WTC11 (cell line): Measurements from ENCODE around the gene UPF3A. TPM values are rescaled to one million over a fixed set of nuclear protein-coding genes. Genes with fewer than 3 reads are reported as not detected.

Experiments used
- ATAC-seq: fragments of 200-7000 bp; cut with Tn5 transposase; 2 replicates; pipeline ENCODE4 v1.10.0; 2021; ENCODE audit warnings: mild to moderate bottlenecking, moderate library complexity
- CTCF ChIA-PET: fragments of 300-600 bp; sonication (Branson Sonifier 250); formaldehyde crosslinking; loops from one replicate; lab custom pipeline; 2021; ENCODE audit warnings: antibody characterized with exemption; lab: Charles Lee
- POLR2A ChIA-PET: fragments of 350-600 bp; sonication (Branson Sonifier 250); formaldehyde crosslinking; loops from one replicate; lab custom pipeline; 2021; ENCODE audit warnings: antibody characterized with exemption; lab: Charles Lee
- DNase-seq: peaks from one replicate; pipeline ENCODE4 v3.0.0; 2021; ENCODE audit warnings: low spot score
- H3K27ac Mint-ChIP-seq: 2 replicates; pipeline ENCODE4 v1.8.0; 2021; ENCODE audit warnings: mixed read lengths
- H3K27me3 Mint-ChIP-seq: 2 replicates; pipeline ENCODE4 v1.8.0; 2021; ENCODE audit warnings: low read depth, mild to moderate bottlenecking, moderate library complexity, mixed read lengths
- H3K36me3 Mint-ChIP-seq: 2 replicates; pipeline ENCODE4 v1.8.0; 2021; ENCODE audit warnings: mixed read lengths
- H3K4me1 Mint-ChIP-seq: 2 replicates; pipeline ENCODE4 v1.8.0; 2022; ENCODE audit warnings: mixed read lengths
- H3K4me3 Mint-ChIP-seq: 2 replicates; pipeline ENCODE4 v1.8.0; 2021; ENCODE audit warnings: mild to moderate bottlenecking, moderate library complexity, mixed read lengths
- H3K9me3 Mint-ChIP-seq: 2 replicates; pipeline ENCODE4 v1.8.0; 2021; ENCODE audit warnings: mixed read lengths
- EMX1 ChIP-seq: fragments of 250-450 bp; sonication (Bioruptor Pico); IDR thresholded peaks from 2 replicates; pipeline ENCODE4 v1.8.0; 2021; ENCODE audit warnings: mild to moderate bottlenecking
- GABPB1 ChIP-seq: sonication (generic); formaldehyde crosslinking; IDR thresholded peaks from 2 replicates; pipeline ENCODE4 v1.8.1; 2023; ENCODE audit warnings: mild to moderate bottlenecking, missing genetic modification reagents
- RELA ChIP-seq: sonication (generic); formaldehyde crosslinking; IDR thresholded peaks from 2 replicates; pipeline ENCODE4 v1.8.1; 2022; ENCODE audit warnings: missing genetic modification reagents, mild to moderate bottlenecking, borderline replicate concordance
- TCF7 ChIP-seq: sonication (generic); formaldehyde crosslinking; IDR thresholded peaks from 2 replicates; pipeline ENCODE4 v1.8.0; 2022; ENCODE audit warnings: mild to moderate bottlenecking, low read depth, missing genetic modification reagents, moderate library complexity
- TEAD1 ChIP-seq: sonication (generic); formaldehyde crosslinking; IDR thresholded peaks from 2 replicates; pipeline ENCODE4 v1.8.0; 2022; ENCODE audit warnings: mild to moderate bottlenecking, missing genetic modification reagents
- USF1 ChIP-seq: sonication (generic); formaldehyde crosslinking; IDR thresholded peaks from 2 replicates; pipeline ENCODE4 v1.8.0; 2022; ENCODE audit warnings: mild to moderate bottlenecking, missing genetic modification reagents
- ZNF121 ChIP-seq: sonication (generic); formaldehyde crosslinking; IDR thresholded peaks from 2 replicates; pipeline ENCODE4 v1.8.0; 2023; ENCODE audit warnings: missing genetic modification reagents
- ZNF512 ChIP-seq: sonication (generic); formaldehyde crosslinking; IDR thresholded peaks from 2 replicates; pipeline ENCODE4 v1.8.1; 2022; ENCODE audit warnings: missing genetic modification reagents, borderline replicate concordance
- ZSCAN18 ChIP-seq: fragments of 250-450 bp; sonication (Bioruptor Pico); IDR thresholded peaks from 2 replicates; pipeline ENCODE4 v2.1.2; 2022; ENCODE audit warnings: mild to moderate bottlenecking, moderate library complexity
- total RNA-seq: library from RNA; stranded (reverse); gene quantifications from 3 replicates; pipeline ENCODE4 v1.2.3, GENCODE V29; 2021
- TF ChIP-seq, protein P1 (sequence below): sonication (generic); formaldehyde crosslinking; IDR thresholded peaks from 2 replicates; pipeline ENCODE4 v1.8.1; 2023; ENCODE audit warnings: mild to moderate bottlenecking, moderate library complexity, missing genetic modification reagents
- TF ChIP-seq, protein P2 (sequence below): sonication (generic); formaldehyde crosslinking; IDR thresholded peaks from 2 replicates; pipeline ENCODE4 v1.8.1; 2023; ENCODE audit warnings: mild to moderate bottlenecking, missing genetic modification reagents, moderate library complexity
- TF ChIP-seq, protein P3 (sequence below): sonication (generic); formaldehyde crosslinking; IDR thresholded peaks from 2 replicates; pipeline ENCODE4 v1.8.0; 2022; ENCODE audit warnings: mild to moderate bottlenecking, missing genetic modification reagents
- TF ChIP-seq, protein P4 (sequence below): sonication (generic); formaldehyde crosslinking; IDR thresholded peaks from 2 replicates; pipeline ENCODE4 v1.8.0; 2022; ENCODE audit warnings: mild to moderate bottlenecking, missing genetic modification reagents
- TF ChIP-seq, protein P5 (sequence below): sonication (generic); formaldehyde crosslinking; IDR thresholded peaks from 2 replicates; pipeline ENCODE4 v1.8.1; 2023; ENCODE audit warnings: mild to moderate bottlenecking, missing genetic modification reagents, borderline replicate concordance

UPF3A gene
- total RNA-seq, 1 experiment from 2014 or later = 71.9 TPM

DNA sequence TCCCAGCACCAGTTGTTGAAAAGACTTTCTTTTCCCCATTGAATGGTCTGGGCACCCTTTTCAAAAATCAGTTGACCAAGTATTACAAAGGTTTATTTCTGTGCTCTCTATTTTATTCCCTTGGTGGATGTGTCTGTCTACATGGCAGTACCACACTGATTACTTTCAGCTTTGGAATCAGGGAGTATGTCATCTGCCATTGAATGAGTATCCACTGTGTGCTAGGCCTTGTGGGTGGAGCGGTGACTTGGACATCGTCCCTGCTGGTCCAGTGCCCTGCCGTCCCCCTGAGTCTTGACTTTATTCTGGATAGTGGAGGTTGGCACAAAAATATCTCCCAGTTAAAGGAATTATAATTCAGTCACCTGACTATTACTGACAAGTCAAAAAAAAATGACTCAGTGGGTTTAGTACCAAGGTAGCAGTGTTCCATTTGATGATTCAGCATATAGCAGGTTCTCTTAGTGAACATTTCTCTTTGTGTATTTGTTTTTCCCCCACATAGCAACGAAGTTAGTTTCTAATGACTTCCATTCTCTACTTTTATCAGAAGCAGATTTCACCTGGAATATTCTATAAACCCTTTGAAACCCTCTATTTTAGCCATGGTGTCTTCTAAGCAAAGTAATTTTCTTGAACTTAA lies 3.9 kb downstream of the UPF3A start:
- ChIA-PET POLR2A (no interaction called here), CTCF (no interaction called here)
- peaks cover 62% of the 10 kb centered on the region for H3K36me3 Mint-ChIP-seq
- ATAC-seq (no peak), DNase-seq (no peak)
- peaks cover 17% of the 10 kb centered on the region for H3K4me1 Mint-ChIP-seq
- H3K27me3 Mint-ChIP-seq = no peaks in the 10 kb centered on the region
- H3K9me3 Mint-ChIP-seq = no peaks in the 10 kb centered on the region
- H3K27ac Mint-ChIP-seq = no peak overlapping the region; the same call in 1 of the 2 replicates
- H3K4me3 Mint-ChIP-seq = no peak overlapping the region
- TF ChIP-seq, protein P1, sequence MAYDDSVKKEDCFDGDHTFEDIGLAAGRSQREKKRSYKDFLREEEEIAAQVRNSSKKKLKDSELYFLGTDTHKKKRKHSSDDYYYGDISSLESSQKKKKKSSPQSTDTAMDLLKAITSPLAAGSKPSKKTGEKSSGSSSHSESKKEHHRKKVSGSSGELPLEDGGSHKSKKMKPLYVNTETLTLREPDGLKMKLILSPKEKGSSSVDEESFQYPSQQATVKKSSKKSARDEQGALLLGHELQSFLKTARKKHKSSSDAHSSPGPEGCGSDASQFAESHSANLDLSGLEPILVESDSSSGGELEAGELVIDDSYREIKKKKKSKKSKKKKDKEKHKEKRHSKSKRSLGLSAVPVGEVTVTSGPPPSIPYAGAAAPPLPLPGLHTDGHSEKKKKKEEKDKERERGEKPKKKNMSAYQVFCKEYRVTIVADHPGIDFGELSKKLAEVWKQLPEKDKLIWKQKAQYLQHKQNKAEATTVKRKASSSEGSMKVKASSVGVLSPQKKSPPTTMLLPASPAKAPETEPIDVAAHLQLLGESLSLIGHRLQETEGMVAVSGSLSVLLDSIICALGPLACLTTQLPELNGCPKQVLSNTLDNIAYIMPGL (CRISPR knock-in tag) = no peak
- TF ChIP-seq GABPB1 (CRISPR knock-in tag) = no peak
- no peak for TF ChIP-seq USF1
- TF ChIP-seq, protein P2, sequence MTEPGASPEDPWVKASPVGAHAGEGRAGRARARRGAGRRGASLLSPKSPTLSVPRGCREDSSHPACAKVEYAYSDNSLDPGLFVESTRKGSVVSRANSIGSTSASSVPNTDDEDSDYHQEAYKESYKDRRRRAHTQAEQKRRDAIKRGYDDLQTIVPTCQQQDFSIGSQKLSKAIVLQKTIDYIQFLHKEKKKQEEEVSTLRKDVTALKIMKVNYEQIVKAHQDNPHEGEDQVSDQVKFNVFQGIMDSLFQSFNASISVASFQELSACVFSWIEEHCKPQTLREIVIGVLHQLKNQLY = no peak
- no peak for TF ChIP-seq ZNF121 (CRISPR knock-in tag)
- no peak for TF ChIP-seq TCF7 (CRISPR knock-in tag)
- no peak for TF ChIP-seq ZNF512
- TF ChIP-seq TEAD1 = no peak
- TF ChIP-seq, protein P3, sequence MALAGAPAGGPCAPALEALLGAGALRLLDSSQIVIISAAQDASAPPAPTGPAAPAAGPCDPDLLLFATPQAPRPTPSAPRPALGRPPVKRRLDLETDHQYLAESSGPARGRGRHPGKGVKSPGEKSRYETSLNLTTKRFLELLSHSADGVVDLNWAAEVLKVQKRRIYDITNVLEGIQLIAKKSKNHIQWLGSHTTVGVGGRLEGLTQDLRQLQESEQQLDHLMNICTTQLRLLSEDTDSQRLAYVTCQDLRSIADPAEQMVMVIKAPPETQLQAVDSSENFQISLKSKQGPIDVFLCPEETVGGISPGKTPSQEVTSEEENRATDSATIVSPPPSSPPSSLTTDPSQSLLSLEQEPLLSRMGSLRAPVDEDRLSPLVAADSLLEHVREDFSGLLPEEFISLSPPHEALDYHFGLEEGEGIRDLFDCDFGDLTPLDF (CRISPR knock-in tag) = no peak
- no peak for TF ChIP-seq ZSCAN18
- TF ChIP-seq RELA (CRISPR knock-in tag) = no peak

GRCh38 chr13:114286808-114287207 lies 5.4 kb downstream of the UPF3A start:
- H3K9me3 Mint-ChIP-seq = no peaks in the 10 kb centered on the region
- peak overlapping the region; percentile 22; the same call in 1 of the 2 replicates for H3K27ac Mint-ChIP-seq
- CTCF ChIA-PET = no interaction called here
- POLR2A ChIA-PET = no interaction called here
- H3K36me3 Mint-ChIP-seq = peaks cover 69% of the 10 kb centered on the region
- TF ChIP-seq, protein P4, sequence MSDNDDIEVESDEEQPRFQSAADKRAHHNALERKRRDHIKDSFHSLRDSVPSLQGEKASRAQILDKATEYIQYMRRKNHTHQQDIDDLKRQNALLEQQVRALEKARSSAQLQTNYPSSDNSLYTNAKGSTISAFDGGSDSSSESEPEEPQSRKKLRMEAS (CRISPR knock-in tag) = no peak
- TF ChIP-seq EMX1 (CRISPR knock-in tag) = no peak
- TF ChIP-seq, protein P5, sequence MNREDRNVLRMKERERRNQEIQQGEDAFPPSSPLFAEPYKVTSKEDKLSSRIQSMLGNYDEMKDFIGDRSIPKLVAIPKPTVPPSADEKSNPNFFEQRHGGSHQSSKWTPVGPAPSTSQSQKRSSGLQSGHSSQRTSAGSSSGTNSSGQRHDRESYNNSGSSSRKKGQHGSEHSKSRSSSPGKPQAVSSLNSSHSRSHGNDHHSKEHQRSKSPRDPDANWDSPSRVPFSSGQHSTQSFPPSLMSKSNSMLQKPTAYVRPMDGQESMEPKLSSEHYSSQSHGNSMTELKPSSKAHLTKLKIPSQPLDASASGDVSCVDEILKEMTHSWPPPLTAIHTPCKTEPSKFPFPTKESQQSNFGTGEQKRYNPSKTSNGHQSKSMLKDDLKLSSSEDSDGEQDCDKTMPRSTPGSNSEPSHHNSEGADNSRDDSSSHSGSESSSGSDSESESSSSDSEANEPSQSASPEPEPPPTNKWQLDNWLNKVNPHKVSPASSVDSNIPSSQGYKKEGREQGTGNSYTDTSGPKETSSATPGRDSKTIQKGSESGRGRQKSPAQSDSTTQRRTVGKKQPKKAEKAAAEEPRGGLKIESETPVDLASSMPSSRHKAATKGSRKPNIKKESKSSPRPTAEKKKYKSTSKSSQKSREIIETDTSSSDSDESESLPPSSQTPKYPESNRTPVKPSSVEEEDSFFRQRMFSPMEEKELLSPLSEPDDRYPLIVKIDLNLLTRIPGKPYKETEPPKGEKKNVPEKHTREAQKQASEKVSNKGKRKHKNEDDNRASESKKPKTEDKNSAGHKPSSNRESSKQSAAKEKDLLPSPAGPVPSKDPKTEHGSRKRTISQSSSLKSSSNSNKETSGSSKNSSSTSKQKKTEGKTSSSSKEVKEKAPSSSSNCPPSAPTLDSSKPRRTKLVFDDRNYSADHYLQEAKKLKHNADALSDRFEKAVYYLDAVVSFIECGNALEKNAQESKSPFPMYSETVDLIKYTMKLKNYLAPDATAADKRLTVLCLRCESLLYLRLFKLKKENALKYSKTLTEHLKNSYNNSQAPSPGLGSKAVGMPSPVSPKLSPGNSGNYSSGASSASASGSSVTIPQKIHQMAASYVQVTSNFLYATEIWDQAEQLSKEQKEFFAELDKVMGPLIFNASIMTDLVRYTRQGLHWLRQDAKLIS = no peak
- H3K27me3 Mint-ChIP-seq = no peaks in the 10 kb centered on the region
- no peak overlapping the region for H3K4me3 Mint-ChIP-seq
- peaks cover 11% of the 10 kb centered on the region for H3K4me1 Mint-ChIP-seq
- no peak for ATAC-seq
- DNase-seq = no peak
